H1 (cell line): ENCODE measurements around the gene ASMT. TPM values are rescaled to one million over a fixed set of nuclear protein-coding genes. Genes with fewer than 3 reads are reported as not detected.
"Not testable (repeated sequence)": the region's sequence is repeated elsewhere in the genome, so short reads cannot be mapped to it uniquely, and the experiment has no call there.

ENCODE experiments used
- CTCF ChIA-PET: fragments of 300-600 bp; sonication (Branson Sonifier 250); formaldehyde crosslinking; loops from one replicate; lab custom pipeline; 2021; ENCODE audit not compliant: partially characterized antibody; lab: Charles Lee
- POLR2A ChIA-PET: fragments of 300-600 bp; sonication (Branson Sonifier 250); formaldehyde crosslinking; loops from one replicate; lab custom pipeline; 2021; ENCODE audit warnings: inconsistent platforms; ENCODE audit not compliant: partially characterized antibody; lab: Charles Lee
- DNase-seq, 2 experiments: peaks; one replicate each; pipeline versions ENCODE4 v3.0.0 to v3.0.0-alpha.2; 2010 to 2022; ENCODE audit warnings: low spot score in 2 of 2, low read depth in 1 of 2, mixed read lengths in 1 of 2
- FAIRE-seq: peaks from 2 replicates; lab custom pipeline; 2011; peaks lifted over from hg19 to GRCh38; lab: Jason Lieb, UNC
- H2AFZ ChIP-seq: 2 replicates; pipeline ENCODE4 v1.8.1; 2012; ENCODE audit warnings: low read length, inconsistent platforms
- H2AK5ac ChIP-seq: 2 replicates; pipeline ENCODE4 v1.6.1; 2013; ENCODE audit warnings: low read depth, low read length
- H2BK120ac ChIP-seq: replicated peaks from 2 replicates; pipeline ENCODE3; 2013; ENCODE audit warnings: low read depth, low read length, inconsistent platforms
- H2BK12ac ChIP-seq: 2 replicates; pipeline ENCODE4 v1.6.1; 2013; ENCODE audit warnings: low read depth, low read length
- H2BK15ac ChIP-seq: 2 replicates; pipeline ENCODE4 v1.6.1; 2013; ENCODE audit warnings: low read length
- H2BK20ac ChIP-seq: 2 replicates; pipeline ENCODE4 v1.6.1; 2013; ENCODE audit warnings: low read length
- H2BK5ac ChIP-seq: 2 replicates; pipeline ENCODE4 v1.6.1; 2013; ENCODE audit warnings: low read depth, low read length
- H3K14ac ChIP-seq: 2 replicates; pipeline ENCODE4 v1.6.1; 2013; ENCODE audit warnings: inconsistent platforms; ENCODE audit not compliant: insufficient read length
- H3K18ac ChIP-seq: 2 replicates; pipeline ENCODE4 v1.6.1; 2013; ENCODE audit warnings: low read length; ENCODE audit errors: extremely low read depth
- H3K23ac ChIP-seq: 2 replicates; pipeline ENCODE4 v1.6.1; 2013; ENCODE audit warnings: inconsistent platforms; ENCODE audit not compliant: insufficient read length
- H3K23me2 ChIP-seq: 2 replicates; pipeline ENCODE4 v1.6.1; 2013; ENCODE audit warnings: low read depth, low read length
- H3K27ac ChIP-seq: 2 replicates; pipeline ENCODE4 v1.6.1; 2011; ENCODE audit warnings: low read depth, low read length, inconsistent platforms
- H3K27me3 ChIP-seq, 4 experiments: replicated peaks in 1 of 4; 1 replicate in 1 of 4; 2 replicates in 3 of 4; pipeline versions ENCODE4 v1.6.1 to v1.8.1; 2011 to 2013; ENCODE audit warnings: low read length in 3 of 4, mild to moderate bottlenecking in 3 of 4, inconsistent platforms in 2 of 4, mixed read lengths in 2 of 4, moderate library complexity in 1 of 4; ENCODE audit not compliant: control insufficient read depth in 3 of 4, insufficient read depth in 3 of 4; ENCODE audit errors: extremely low read depth in 1 of 4
- H3K36me3 ChIP-seq, 4 experiments: 2 replicates each; pipeline versions ENCODE4 v1.6.1 to v1.8.1; 2011 to 2013; ENCODE audit warnings: mild to moderate bottlenecking in 4 of 4, low read length in 3 of 4, moderate library complexity in 2 of 4, control low read depth in 1 of 4, inconsistent platforms in 1 of 4; ENCODE audit not compliant: insufficient read depth in 4 of 4, control insufficient read depth in 2 of 4
- H3K4ac ChIP-seq: replicated peaks from 2 replicates; pipeline ENCODE3; 2013; ENCODE audit warnings: low read length, low read depth, mixed read lengths, inconsistent platforms; ENCODE audit not compliant: insufficient read length
- H3K4me1 ChIP-seq, 4 experiments: replicated peaks in 1 of 4; 1 replicate in 1 of 4; 2 replicates in 3 of 4; pipeline versions ENCODE4 v1.6.1 to v1.8.1; 2011 to 2013; ENCODE audit warnings: low read length in 3 of 4, inconsistent platforms in 2 of 4, mixed read lengths in 1 of 4; ENCODE audit not compliant: insufficient read depth in 4 of 4, control insufficient read depth in 3 of 4
- H3K4me2 ChIP-seq, 2 experiments: 2 replicates each; pipeline versions ENCODE4 v1.6.1 to v1.8.1; 2011 to 2013; ENCODE audit warnings: low read depth in 2 of 2, low read length in 2 of 2, control low read depth in 1 of 2, inconsistent platforms in 1 of 2, mild to moderate bottlenecking in 1 of 2; ENCODE audit not compliant: insufficient read depth in 1 of 2
- H3K4me3 ChIP-seq, 4 experiments: fragments of 200-600, 300-600 bp in 1 of 4; sonication (generic), shearing (Covaris generic), sonication (Bioruptor Twin) in 1 of 4; 2 replicates each; pipeline versions ENCODE4 v1.5.1 to v1.8.1; 2011 to 2016; ENCODE audit warnings: low read length in 4 of 4, low read depth in 3 of 4, control low read depth in 2 of 4, inconsistent platforms in 2 of 4, mild to moderate bottlenecking in 2 of 4, mixed read lengths in 1 of 4, moderate library complexity in 1 of 4; ENCODE audit not compliant: insufficient read depth in 2 of 4; ENCODE audit errors: extremely low read depth in 1 of 4
- H3K56ac ChIP-seq: replicated peaks from 2 replicates; pipeline ENCODE3; 2013; ENCODE audit warnings: low read depth, mild to moderate bottlenecking, mixed read lengths, low read length, inconsistent platforms; ENCODE audit not compliant: insufficient read length
- H3K79me1 ChIP-seq: 2 replicates; pipeline ENCODE4 v1.6.1; 2013; ENCODE audit warnings: low read depth, low read length, control low read depth
- H3K79me2 ChIP-seq, 2 experiments: 2 replicates each; pipeline versions ENCODE4 v1.6.1 to v1.8.1; 2012 to 2013; ENCODE audit warnings: low read length in 2 of 2, mild to moderate bottlenecking in 2 of 2, inconsistent platforms in 1 of 2; ENCODE audit not compliant: insufficient read depth in 2 of 2, control insufficient read depth in 1 of 2
- H3K9ac ChIP-seq, 4 experiments: replicated peaks in 1 of 4; 1 replicate in 1 of 4; 2 replicates in 3 of 4; pipeline versions ENCODE4 v1.6.1 to v1.8.1; 2011 to 2013; ENCODE audit warnings: low read depth in 3 of 4, low read length in 3 of 4, control low read depth in 2 of 4, mild to moderate bottlenecking in 2 of 4, moderate library complexity in 2 of 4, inconsistent platforms in 1 of 4; ENCODE audit errors: extremely low read depth in 1 of 4
- H3K9me3 ChIP-seq, 2 experiments: 2 replicates each; pipeline versions ENCODE4 v1.6.1 to v1.8.1; 2012 to 2013; ENCODE audit warnings: mild to moderate bottlenecking in 2 of 2, moderate library complexity in 2 of 2, control low read depth in 1 of 2, inconsistent platforms in 1 of 2, low read depth in 1 of 2, low read length in 1 of 2, mixed read lengths in 1 of 2; ENCODE audit not compliant: insufficient read depth in 2 of 2
- H4K20me1 ChIP-seq, 2 experiments: replicated peaks in 1 of 2; 2 replicates each; pipeline versions ENCODE3 to v1.8.1; 2011 to 2013; ENCODE audit warnings: inconsistent platforms in 2 of 2, low read length in 2 of 2, mild to moderate bottlenecking in 1 of 2; ENCODE audit not compliant: insufficient read depth in 2 of 2, control insufficient read depth in 1 of 2
- H4K5ac ChIP-seq: 2 replicates; pipeline ENCODE4 v1.6.1; 2013; ENCODE audit warnings: low read length, low read depth, mixed read lengths, inconsistent platforms; ENCODE audit not compliant: insufficient read length
- H4K8ac ChIP-seq: 2 replicates; pipeline ENCODE4 v1.8.0; 2013; ENCODE audit warnings: mild to moderate bottlenecking, moderate library complexity, low read length, inconsistent platforms; ENCODE audit not compliant: insufficient read depth; ENCODE audit errors: extremely low read depth
- H4K91ac ChIP-seq: replicated peaks from 2 replicates; pipeline ENCODE3; 2013; ENCODE audit warnings: low read length, mixed read lengths, inconsistent platforms; ENCODE audit not compliant: insufficient read length
- WGBS, 2 experiments: shearing (Covaris generic) in 1 of 2; methylation state at CpG; one replicate each; pipeline versions ENCODE4 v1.1.6 to v1.1.7; 2013 to 2015; ENCODE audit warnings: low lambda C conversion rate in 2 of 2, mixed read lengths in 2 of 2, inconsistent platforms in 1 of 2, low coverage in 1 of 2, missing lambda C conversion rate in 1 of 2; ENCODE audit not compliant: insufficient replicate concordance in 2 of 2, insufficient coverage in 1 of 2, insufficient read length in 1 of 2; ENCODE audit errors: extremely low coverage in 1 of 2, missing lambda C conversion rate in 1 of 2; 5-methylcytosine and 5-hydroxymethylcytosine counted together
- polyA plus RNA-seq, 7 experiments: library from polyadenylated mRNA; depleted of rRNA in 3 of 7; stranded (reverse) in 5 of 7; unstranded in 2 of 7; fragments of >200 nt in 5 of 7; fragments of 200-250 nt in 2 of 7; gene quantifications; 1 replicate in 5 of 7; 2 replicates in 1 of 7; 4 replicates in 1 of 7; pipeline versions ENCODE4 v1.2.1 to v1.2.3, GENCODE V29; 2011 to 2013; ENCODE audit warnings: missing spikeins in 2 of 7, mixed read lengths in 2 of 7
- total RNA-seq: library from RNA; stranded (reverse); fragmentation: NEBNext Ultra II Directional; extraction: Animal tissue kit (Norgen Biotek cat#: 25700); gene quantifications from 2 replicates; pipeline ENCODE4 v1.2.1, GENCODE V29; 2021

Gene ASMT
- total and polyA plus RNA-seq, 2 of the 8 experiments (the other 6 are each of a cell fraction or from before 2014, with no cell fraction given): 1.5 to 3.1 TPM

DNA sequence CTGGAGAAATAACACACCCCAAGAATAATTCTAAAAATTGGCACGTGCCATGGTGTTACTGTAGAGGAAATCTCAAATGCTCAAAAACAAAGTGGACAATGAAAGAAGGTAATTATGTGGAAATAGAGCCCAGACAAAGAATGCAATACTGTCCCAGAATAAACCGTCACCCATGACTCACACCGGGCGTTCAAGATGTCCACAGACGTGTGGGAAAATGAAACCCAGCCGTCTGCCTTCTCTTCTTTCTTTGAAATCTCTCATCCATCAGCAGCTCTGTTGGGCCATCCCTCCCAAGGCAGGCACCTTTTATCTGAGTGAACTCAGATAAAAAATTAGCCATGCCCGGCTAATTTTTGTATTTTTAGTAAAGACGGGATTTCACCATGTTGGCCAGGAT is 70.0 kb downstream of the ASMT start:
- H3K79me1 ChIP-seq, H3K18ac ChIP-seq, H3K4me3 ChIP-seq, FAIRE-seq, H2BK120ac ChIP-seq, H2BK12ac ChIP-seq, H3K79me2 ChIP-seq, H3K23ac ChIP-seq, H4K8ac ChIP-seq, H2AFZ ChIP-seq, POLR2A ChIA-PET, CTCF ChIA-PET, H4K20me1 ChIP-seq, H3K27ac ChIP-seq, H3K27me3 ChIP-seq, DNase-seq, H4K91ac ChIP-seq, H3K9me3 ChIP-seq, H3K4me1 ChIP-seq, H3K4me2 ChIP-seq, H3K9ac ChIP-seq, H2AK5ac ChIP-seq, H3K36me3 ChIP-seq, H3K4ac ChIP-seq, H2BK20ac ChIP-seq, H3K56ac ChIP-seq, H3K23me2 ChIP-seq, H2BK15ac ChIP-seq, H2BK5ac ChIP-seq, H4K5ac ChIP-seq, H3K14ac ChIP-seq: not testable (repeated sequence)
- WGBS, 2 experiments: 95% methylated on average over 3 of the region's 8 CpGs; no CpG with 5 or more reads in 1 of the 2 experiments

GRCh38 chrX:1685444-1685880 is 70.6 kb downstream of the ASMT start:
- not testable (repeated sequence) for H3K4me3 ChIP-seq, H3K27ac ChIP-seq

More at GRCh38 chrX:1685444-1685880, 70.6 kb downstream of the ASMT start:
- H3K23ac ChIP-seq, H2BK15ac ChIP-seq, DNase-seq, H3K4me1 ChIP-seq, H3K14ac ChIP-seq, H3K79me1 ChIP-seq, H3K56ac ChIP-seq, H4K8ac ChIP-seq, H2BK20ac ChIP-seq, H4K20me1 ChIP-seq, H3K18ac ChIP-seq, H2AFZ ChIP-seq, H3K9ac ChIP-seq, H2AK5ac ChIP-seq, H4K5ac ChIP-seq, H2BK12ac ChIP-seq, H2BK5ac ChIP-seq, H3K27me3 ChIP-seq, H3K79me2 ChIP-seq, H3K4ac ChIP-seq, POLR2A ChIA-PET, H4K91ac ChIP-seq, H2BK120ac ChIP-seq, H3K23me2 ChIP-seq, CTCF ChIA-PET, H3K4me2 ChIP-seq, H3K9me3 ChIP-seq, H3K36me3 ChIP-seq: not testable (repeated sequence)
- FAIRE-seq: peak; percentile 68
- 96% methylated on average over 1 of the region's 3 CpGs; no CpG with 5 or more reads in 1 of the 2 experiments for WGBS, 2 experiments
